Dendritic cell treated with granulocyte-macrophage colony-stimulating factor and Interleukin-4, amounts not matched to agents 40 ng/mL and 50 ng/mL, for 4 days (primary cell): ENCODE data around the gene SLC30A1.
"Not testable (repeated sequence)": the region's sequence is repeated elsewhere in the genome, so short reads cannot be mapped to it uniquely, and the experiment has no call there.

Experiments used
- H3K27ac Mint-ChIP-seq: one replicate; pipeline ENCODE4 v1.8.0; 2022; ENCODE audit warnings: mild to moderate bottlenecking, mixed read lengths
- H3K27me3 Mint-ChIP-seq: one replicate; pipeline ENCODE4 v1.8.0; 2022; ENCODE audit warnings: mild to moderate bottlenecking, mixed read lengths
- H3K36me3 Mint-ChIP-seq: one replicate; pipeline ENCODE4 v1.8.0; 2022; ENCODE audit warnings: low read depth, mixed read lengths
- H3K4me1 Mint-ChIP-seq: one replicate; pipeline ENCODE4 v1.8.0; 2022; ENCODE audit warnings: low read depth, mixed read lengths
- H3K4me3 Mint-ChIP-seq: one replicate; pipeline ENCODE4 v1.8.0; 2022; ENCODE audit warnings: mild to moderate bottlenecking, moderate library complexity, mixed read lengths
- H3K9me3 Mint-ChIP-seq: one replicate; pipeline ENCODE4 v1.8.0; 2022; ENCODE audit warnings: mixed read lengths
- intact Hi-C: fragments of 100-400 bp; cut with micrococcal nuclease; formaldehyde crosslinking; loops from one replicate; pipeline ENCODE4 v1.15.0; 2022

Gene SLC30A1

DNA sequence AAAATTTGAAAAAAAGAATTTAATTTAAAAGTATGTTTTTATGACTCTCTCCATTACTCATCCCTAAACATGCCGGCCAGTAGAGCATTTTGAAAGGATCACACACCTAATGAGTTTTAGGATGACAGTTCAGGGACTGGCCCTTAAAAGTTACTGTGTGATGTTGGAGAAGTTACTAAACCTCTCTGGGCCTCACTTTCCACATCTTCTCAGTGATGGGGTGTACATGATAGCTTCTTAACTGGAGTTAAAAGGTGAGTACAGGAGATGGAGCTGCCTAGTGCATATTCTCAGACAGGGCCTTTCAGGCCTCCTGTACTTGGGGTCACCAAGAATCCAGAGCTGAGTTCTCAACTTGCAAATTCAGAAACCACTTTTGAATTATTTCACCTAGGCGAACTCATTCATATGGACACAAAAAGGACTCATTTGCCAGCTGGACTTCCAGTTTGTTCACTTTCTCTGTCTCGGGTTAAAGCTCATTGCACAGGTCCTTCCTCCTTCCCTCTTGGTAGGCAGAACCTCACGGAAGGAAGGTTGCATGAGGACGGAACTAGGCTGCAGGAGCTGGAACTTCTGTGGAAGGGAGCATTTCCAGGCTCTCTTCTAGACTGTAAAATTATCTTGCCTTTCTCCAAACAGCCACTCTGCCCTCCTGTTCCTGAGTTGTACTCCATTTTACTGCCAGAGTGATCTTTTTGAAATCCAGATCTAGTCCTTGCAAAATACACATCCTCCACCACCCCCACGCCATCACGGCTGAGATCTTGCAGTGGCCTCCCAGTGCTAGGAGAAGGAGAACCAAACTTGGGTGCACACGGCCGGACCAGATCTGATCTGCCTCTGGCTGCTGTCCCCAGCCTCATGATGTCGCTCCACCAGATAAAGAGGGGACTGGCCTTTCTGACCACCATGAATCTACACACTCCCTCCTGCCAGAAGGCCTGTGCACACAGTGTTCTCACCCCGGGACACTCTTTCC lies 4.3 kb upstream of the SLC30A1 start:
- Mint-ChIP-seq H3K4me3 (no peak overlapping the region), H3K27me3 (no peaks in the 10 kb centered on the region), H3K9me3 (no peaks in the 10 kb centered on the region), H3K27ac (no peak overlapping the region), H3K4me1 (peaks cover 60% of the 10 kb centered on the region), H3K36me3 (peaks cover 2% of the 10 kb centered on the region)
- intact Hi-C loops, result loop anchor here (5.0 kb wide), 1 partner anchor 66 kb away; no protein-coding TSS in a partner anchor

DNA sequence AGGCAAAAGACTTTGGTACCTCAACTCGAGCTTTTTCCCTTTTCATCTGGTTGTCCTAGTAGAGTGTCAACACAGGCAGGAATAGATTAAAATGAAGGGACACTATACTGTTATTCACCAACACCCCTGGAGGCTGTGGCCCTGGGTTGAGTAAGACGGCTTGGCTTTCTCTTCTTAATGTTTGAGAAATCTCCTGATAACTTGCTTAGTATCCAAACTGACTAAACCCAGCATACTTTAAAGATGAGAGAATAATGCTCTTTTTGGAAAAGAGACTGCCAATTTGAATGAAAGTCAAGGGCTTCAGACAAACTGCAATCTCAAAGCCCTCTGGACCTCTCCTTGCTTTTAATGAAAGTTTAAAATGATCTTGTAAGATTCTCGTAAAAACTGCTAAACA lies 2.6 kb upstream of the SLC30A1 start:
- H3K27me3 Mint-ChIP-seq, result no peaks in the 10 kb centered on the region
- intact Hi-C loops, result loop anchor here (5.0 kb wide), 1 partner anchor 64 kb away; no protein-coding TSS in a partner anchor
- H3K9me3 Mint-ChIP-seq, result no peaks in the 10 kb centered on the region
- H3K36me3 Mint-ChIP-seq, result peaks cover 12% of the 10 kb centered on the region
- no peak overlapping the region for H3K4me3 Mint-ChIP-seq
- peaks cover 42% of the 10 kb centered on the region for H3K4me1 Mint-ChIP-seq
- H3K27ac Mint-ChIP-seq, result no peak overlapping the region

DNA sequence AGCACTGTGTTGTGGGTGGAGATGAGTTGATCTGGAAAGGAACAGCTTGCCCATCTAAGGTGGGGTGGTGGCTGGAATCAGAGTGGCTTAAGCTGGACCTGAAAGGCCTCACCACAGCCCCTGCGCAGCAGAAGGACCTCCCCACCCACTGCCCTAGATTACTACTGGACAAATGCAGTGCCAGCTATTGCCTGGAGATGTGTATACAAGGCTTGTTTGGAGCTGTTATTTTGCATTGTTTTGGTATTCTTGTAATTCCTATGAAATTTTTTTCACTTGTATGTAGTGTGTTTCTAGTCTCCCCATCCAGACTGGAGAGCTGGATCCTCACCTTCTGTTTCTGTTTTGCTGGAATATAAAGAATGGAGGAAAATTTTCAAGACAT lies 1.3 kb upstream of the SLC30A1 start:
- Mint-ChIP-seq H3K36me3 (peaks cover 17% of the 10 kb centered on the region), H3K27me3 (no peaks in the 10 kb centered on the region), H3K27ac (peak overlapping the region; percentile 89), H3K4me1 (peaks cover 46% of the 10 kb centered on the region), H3K4me3 (peak overlapping the region; percentile 94), H3K9me3 (no peaks in the 10 kb centered on the region)
- intact Hi-C loops, result loop anchor here (5.0 kb wide), 1 partner anchor 63 kb away; no protein-coding TSS in a partner anchor

DNA sequence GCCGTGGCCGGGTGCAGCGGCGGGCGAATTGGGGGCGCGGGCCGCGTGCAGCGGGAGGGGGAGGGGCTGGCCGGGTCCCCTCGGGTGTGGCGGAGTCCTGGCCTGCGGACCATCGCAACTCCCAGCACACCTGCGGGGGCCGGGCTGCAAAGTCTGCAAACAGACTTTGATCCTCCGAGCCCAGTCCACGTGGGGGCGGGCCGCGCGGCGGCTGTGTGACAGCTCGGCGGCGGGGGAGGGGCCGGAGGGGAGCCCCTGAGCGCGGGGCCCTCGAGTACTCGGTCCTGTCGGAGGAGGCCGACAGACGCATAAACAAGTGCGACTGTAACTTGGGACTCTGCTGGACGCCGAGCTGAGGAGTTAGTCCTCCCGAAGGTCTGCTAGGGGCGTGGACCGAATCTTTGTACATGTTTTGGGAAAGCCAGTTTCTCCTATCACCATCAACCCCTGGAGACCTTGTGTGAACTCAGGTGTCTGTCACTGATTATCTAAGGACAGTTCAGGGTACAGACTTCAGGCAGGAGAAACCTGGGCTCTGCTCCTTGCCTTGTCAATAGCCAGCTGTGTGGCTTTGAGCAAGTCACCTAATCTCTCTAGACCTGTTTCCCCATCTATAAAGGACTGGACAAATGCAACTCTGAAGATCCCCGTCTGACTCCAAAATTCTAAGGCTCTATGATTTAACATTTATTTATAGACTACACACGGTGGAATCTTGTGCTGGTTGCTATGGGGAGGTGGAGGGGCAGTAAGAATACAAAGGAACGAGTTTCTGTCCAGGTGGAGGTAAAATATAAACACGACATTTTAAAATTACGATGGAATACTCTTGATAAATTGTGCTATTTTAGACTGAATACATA lies 710 bp upstream of the SLC30A1 start:
- H3K36me3 Mint-ChIP-seq, result peaks cover 20% of the 10 kb centered on the region
- H3K27me3 Mint-ChIP-seq, result no peaks in the 10 kb centered on the region
- H3K9me3 Mint-ChIP-seq, result no peaks in the 10 kb centered on the region
- peak overlapping the region; percentile 89 for H3K27ac Mint-ChIP-seq
- peaks cover 48% of the 10 kb centered on the region for H3K4me1 Mint-ChIP-seq
- peak overlapping the region; percentile 94 for H3K4me3 Mint-ChIP-seq
- intact Hi-C loops, result loop anchor here (2.0 to 5.0 kb wide), 2 partner anchors 27 to 62 kb away; no protein-coding TSS in a partner anchor

DNA sequence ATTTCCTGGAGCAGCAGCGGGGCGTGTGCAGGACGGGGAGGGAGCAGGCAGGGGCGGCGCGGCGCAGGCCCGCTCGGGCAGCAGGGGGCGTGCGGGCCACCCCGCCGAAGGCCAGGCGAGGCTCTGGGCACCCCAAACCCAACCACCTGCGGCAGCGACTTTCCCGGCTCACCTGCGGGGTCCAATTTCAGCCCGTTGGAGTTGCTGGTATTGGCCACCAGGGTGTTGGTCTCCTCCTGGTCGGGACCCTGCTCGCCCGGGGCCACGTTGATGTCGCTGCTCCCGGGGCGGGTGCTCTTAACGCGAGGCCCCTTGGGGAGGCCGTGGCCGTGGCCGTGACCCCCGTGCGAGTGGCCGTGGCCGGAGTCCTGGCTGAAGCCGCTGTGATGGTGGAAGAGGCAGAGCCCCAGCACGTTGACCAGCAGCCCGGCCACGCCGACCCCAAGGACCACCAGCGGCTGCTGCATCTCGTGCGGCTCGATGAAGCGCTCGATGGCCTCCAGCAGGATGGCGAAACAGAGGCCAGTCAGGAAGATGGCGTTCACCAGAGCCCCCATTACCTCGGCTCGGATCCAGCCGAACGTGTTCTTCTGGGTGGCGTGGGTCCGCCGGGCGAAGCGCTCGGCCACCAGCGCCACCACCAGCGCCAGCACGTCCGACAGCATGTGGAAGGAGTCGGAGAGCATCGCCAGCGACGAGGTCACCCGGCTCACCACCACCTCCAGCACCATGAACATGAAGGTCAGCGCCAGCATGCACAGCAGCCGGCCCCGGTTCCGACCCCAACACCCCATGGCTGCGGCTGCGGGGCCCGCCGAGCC lies 932 bp downstream of the SLC30A1 start:
- peaks cover 39% of the 10 kb centered on the region for H3K4me1 Mint-ChIP-seq
- H3K36me3 Mint-ChIP-seq, result peaks cover 29% of the 10 kb centered on the region
- H3K27ac Mint-ChIP-seq, result peak overlapping the region; percentile 89
- intact Hi-C loops, result loop anchor here (1.0 to 2.0 kb wide), 3 partner anchors 29 to 77 kb away; no protein-coding TSS in a partner anchor
- H3K4me3 Mint-ChIP-seq, result peak overlapping the region; percentile 94
- H3K27me3 Mint-ChIP-seq, result no peaks in the 10 kb centered on the region
- H3K9me3 Mint-ChIP-seq, result no peaks in the 10 kb centered on the region

DNA sequence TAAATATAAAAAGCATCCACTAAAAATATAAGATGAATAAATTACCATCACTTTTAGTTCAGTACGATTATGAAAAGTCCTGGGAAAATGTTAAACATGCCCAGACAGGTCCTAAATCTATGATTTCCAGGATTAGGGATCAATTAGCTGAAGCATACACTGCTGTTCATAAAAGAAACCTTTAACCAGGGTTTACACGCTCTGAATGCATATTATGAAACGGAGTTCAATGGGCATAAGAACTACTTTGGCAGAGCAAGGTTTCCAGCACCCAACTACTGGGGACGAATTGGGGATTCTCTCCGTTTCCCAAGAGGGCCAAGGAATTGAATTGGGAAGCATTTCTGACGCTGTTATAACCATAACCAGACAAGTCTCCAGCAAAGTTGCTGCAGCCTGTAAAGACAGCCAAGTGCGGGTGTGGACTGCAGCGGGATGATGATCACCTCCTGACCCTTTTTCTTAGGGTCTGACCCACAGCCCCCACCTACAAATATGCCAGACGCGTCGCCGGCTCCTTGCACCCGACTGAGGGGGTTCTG lies 1.6 kb downstream of the SLC30A1 start:
- Mint-ChIP-seq H3K9me3 (no peaks in the 10 kb centered on the region), H3K27me3 (no peaks in the 10 kb centered on the region), H3K4me1 (peaks cover 40% of the 10 kb centered on the region), H3K36me3 (peaks cover 31% of the 10 kb centered on the region), H3K4me3 (peak overlapping the region; percentile 94), H3K27ac (peak overlapping the region; percentile 89)
- intact Hi-C loops, result loop anchor here (1.0 to 2.0 kb wide), 2 partner anchors 48 to 77 kb away; no protein-coding TSS in a partner anchor

DNA sequence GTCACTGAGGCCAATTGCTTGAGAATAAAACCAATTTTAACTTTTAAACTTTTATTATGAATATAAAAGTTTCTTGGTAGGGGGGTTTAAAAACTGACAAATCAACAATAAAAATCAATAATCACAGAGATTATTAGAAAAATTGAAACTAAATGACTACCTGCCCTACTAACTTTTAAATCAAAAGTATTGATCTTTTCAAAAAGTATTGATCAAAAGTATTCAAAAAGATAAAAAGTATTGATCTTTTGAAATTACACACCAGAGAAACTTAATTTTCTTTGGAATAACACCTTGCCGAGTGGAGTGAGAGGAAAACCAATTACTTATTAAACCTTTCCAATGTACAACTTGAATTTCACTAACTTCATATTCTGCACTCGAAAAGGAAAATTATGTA lies 2.2 kb downstream of the SLC30A1 start:
- Mint-ChIP-seq H3K27me3 (no peaks in the 10 kb centered on the region), H3K36me3 (peaks cover 37% of the 10 kb centered on the region), H3K9me3 (no peaks in the 10 kb centered on the region), H3K27ac (no peak overlapping the region), H3K4me3 (peak overlapping the region; percentile 94), H3K4me1 (peaks cover 39% of the 10 kb centered on the region)
- intact Hi-C loops, result loop anchor here (1.0 to 2.0 kb wide), 2 partner anchors 49 to 78 kb away; no protein-coding TSS in a partner anchor

- Mint-ChIP-seq H3K27ac (no peak overlapping the region), H3K9me3 (no peaks in the 10 kb centered on the region), H3K4me1 (peaks cover 25% of the 10 kb centered on the region), H3K36me3 (peaks cover 42% of the 10 kb centered on the region), H3K4me3 (no peak overlapping the region), H3K27me3 (no peaks in the 10 kb centered on the region)
- intact Hi-C loops, result no loop called here
Observed at GRCh38 chr1:211574705-211575104, 4.3 kb downstream of the SLC30A1 start.

- H3K4me1 Mint-ChIP-seq, result peaks cover 23% of the 10 kb centered on the region
- no peak overlapping the region for H3K4me3 Mint-ChIP-seq
Observed at GRCh38 chr1:211571998-211572397, 7.0 kb downstream of the SLC30A1 start.

GRCh38 chr1:211570378-211570777 lies 8.6 kb downstream of the SLC30A1 start:
- H3K4me3 Mint-ChIP-seq, H3K27ac Mint-ChIP-seq, intact Hi-C loops, H3K27me3 Mint-ChIP-seq, H3K9me3 Mint-ChIP-seq: not testable (repeated sequence)
- peaks cover 16% of the 10 kb centered on the region for H3K4me1 Mint-ChIP-seq
- H3K36me3 Mint-ChIP-seq, result peaks cover 26% of the 10 kb centered on the region

More at GRCh38 chr1:211571998-211572397, 7.0 kb downstream of the SLC30A1 start:
- Mint-ChIP-seq H3K9me3 (no peaks in the 10 kb centered on the region), H3K27ac (no peak overlapping the region), H3K36me3 (peaks cover 30% of the 10 kb centered on the region), H3K27me3 (no peaks in the 10 kb centered on the region)
- intact Hi-C loops, result no loop called here

DNA sequence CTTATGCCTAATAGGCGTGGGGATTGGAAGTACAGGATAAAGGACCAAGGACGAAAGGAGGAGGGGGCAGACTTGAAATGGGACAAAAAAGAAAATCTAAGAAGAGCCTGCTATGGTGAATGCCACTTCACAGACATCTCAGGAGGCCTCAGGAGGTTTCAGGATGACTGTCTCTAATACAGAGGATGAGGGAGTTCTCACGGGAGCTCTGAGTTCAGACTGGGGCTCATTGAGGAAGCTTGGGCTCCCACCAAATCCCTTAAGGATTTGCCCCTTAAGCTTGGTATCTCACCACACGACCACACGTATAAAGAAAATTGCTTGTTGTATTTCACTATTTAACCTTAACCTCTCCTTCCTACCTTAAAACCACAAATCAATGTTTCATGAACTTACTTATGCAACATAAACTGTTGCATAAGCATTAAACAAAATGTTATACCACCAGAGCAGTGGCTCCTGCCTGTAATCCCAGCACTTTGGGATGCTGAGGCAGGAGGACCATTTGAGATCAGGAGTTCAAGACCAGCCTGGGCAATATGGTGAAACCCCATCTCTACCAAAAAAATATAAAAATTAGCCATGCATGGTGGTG lies 12.4 kb downstream of the SLC30A1 start:
- Mint-ChIP-seq H3K4me1 (no peaks in the 10 kb centered on the region), H3K27me3 (peaks cover 2% of the 10 kb centered on the region), H3K36me3 (peaks cover 3% of the 10 kb centered on the region), H3K9me3 (no peaks in the 10 kb centered on the region), H3K27ac (no peak overlapping the region), H3K4me3 (no peak overlapping the region)
- intact Hi-C loops, result no loop called here

DNA sequence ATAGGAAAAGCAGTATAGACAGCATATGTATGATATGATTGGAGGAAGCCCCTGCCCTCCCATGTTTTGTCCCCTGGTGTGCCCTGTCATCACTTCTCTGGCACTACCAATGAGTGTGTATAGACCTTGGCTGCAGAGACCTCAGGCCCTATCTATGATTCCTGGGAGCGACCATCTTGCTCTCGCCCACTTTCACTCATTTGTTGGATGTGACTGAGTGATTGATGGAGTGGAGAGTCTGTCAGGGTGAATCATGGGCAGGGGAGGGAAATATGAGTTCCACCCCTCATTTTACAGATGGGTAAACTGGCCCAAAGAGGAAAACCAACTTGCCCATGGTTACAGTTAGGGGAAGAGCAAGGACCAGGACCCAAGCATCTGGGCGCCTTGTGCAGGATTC lies 14.9 kb downstream of the SLC30A1 start:
- no peak overlapping the region for H3K4me3 Mint-ChIP-seq
- peaks cover 2% of the 10 kb centered on the region for H3K27me3 Mint-ChIP-seq
- no peaks in the 10 kb centered on the region for H3K4me1 Mint-ChIP-seq
- intact Hi-C loops, result no loop called here
- no peaks in the 10 kb centered on the region for H3K36me3 Mint-ChIP-seq
- no peaks in the 10 kb centered on the region for H3K9me3 Mint-ChIP-seq
- H3K27ac Mint-ChIP-seq, result no peak overlapping the region
